Islet precursor cell (in vitro differentiated cells): ENCODE results near the gene STAB2.

Experiments
- DNase-seq: peaks from one replicate; pipeline ENCODE4 v3.0.0-alpha.2; 2018

The STAB2 gene

GRCh38 chr12:103783744-103784664 lies 196.9 kb downstream of the STAB2 start:
- no peak for DNase-seq

- no peak for DNase-seq
Measured at GRCh38 chr12:103785243-103786031, 198.4 kb downstream of the STAB2 start.

- DNase-seq, result no peak
Measured at GRCh38 chr12:103786201-103786600, 199.1 kb downstream of the STAB2 start.

GRCh38 chr12:103791350-103791920 lies 204.4 kb downstream of the STAB2 start:
- peak; percentile 62 for DNase-seq

GRCh38 chr12:103793046-103793445 lies 206.0 kb downstream of the STAB2 start:
- DNase-seq, result no peak

GRCh38 chr12:103793512-103794045 lies 206.5 kb downstream of the STAB2 start:
- DNase-seq, result no peak

- DNase-seq, result peak; percentile 71
Measured at GRCh38 chr12:103794309-103795213, 207.5 kb downstream of the STAB2 start.

GRCh38 chr12:103798586-103798985 lies 211.5 kb downstream of the STAB2 start:
- DNase-seq, result peak; percentile 45

GRCh38 chr12:103799504-103799856 lies 212.4 kb downstream of the STAB2 start:
- DNase-seq, result peak; percentile 30

GRCh38 chr12:103799857-103800771 lies 213.0 kb downstream of the STAB2 start:
- no peak for DNase-seq

- peak; percentile 98 for DNase-seq
Measured at GRCh38 chr12:103801709-103802585, 214.9 kb downstream of the STAB2 start.

GRCh38 chr12:103802586-103802886 lies 215.5 kb downstream of the STAB2 start:
- DNase-seq, result no peak

DNA sequence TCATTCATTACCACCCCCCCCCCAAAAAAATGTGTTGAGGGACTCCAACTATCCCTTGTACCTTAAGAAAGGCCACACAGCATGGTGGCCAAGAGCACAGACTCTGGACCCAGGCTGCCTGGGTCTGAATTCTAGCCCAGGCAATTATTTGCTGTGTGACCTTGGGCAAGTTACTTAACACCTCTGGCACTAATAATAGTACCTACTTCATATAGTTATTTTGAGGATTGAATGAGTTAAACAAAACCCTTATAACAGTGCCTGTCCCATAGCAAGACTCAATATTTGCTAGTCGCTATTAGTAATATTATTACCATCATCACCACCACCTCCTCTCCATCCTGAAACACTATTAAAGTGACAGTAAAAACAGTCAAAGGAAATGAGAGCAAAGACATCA lies 216.8 kb downstream of the STAB2 start:
- no peak for DNase-seq

DNA sequence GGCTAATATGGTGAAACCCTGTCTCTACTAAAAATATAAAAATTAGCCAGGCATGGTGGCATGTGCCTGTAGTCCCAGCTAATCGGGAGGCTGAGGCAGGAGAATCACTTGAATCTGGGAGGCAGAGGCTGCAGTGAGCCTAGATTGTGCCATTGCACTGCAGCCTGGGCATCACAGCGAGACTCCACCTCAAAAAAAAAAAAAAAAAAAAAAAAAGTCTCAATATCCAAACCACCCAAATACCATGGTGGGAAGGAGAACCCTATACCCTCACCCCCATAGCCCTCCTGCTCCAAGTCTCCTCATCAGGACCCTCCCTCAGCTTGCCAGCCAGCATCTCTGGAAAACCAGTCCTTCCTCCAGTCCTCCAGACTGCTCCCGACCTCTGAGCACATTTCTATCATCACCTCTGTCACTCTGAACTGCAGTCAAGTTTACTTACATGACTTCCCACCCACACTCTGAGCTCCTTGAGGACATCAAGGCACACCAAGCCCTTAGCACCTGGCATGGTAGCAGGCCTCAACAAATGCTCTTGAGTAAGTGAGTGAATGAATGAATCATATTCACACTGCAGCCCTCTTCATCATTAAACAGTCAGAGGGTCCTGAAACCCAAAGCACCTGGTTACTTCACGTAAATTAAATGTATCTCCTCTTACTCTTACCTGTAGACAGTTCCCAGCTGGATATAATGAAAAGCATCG lies 218.7 kb downstream of the STAB2 start:
- DNase-seq, result no peak

DNA sequence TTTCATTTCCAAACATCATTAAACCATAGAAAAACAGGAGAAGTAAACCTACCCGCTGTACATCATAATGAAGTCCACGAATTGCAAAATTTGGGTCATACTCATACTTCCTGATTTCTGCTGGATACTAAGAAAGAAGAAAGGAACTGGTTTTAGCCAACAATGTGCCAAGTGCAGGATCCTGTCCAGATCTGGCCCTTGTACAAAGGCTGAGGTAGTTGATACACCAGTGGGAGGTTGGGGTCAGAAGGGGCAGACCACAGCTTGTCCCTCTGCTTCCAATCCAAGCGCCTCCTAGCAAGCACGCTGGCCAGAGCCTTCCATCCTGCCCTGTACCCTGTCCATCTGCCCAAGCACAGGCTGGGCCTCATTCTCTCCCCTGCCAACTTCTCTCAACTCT lies 219.7 kb downstream of the STAB2 start:
- no peak for DNase-seq

GRCh38 chr12:103807561-103808238 lies 220.6 kb downstream of the STAB2 start:
- no peak for DNase-seq

DNA sequence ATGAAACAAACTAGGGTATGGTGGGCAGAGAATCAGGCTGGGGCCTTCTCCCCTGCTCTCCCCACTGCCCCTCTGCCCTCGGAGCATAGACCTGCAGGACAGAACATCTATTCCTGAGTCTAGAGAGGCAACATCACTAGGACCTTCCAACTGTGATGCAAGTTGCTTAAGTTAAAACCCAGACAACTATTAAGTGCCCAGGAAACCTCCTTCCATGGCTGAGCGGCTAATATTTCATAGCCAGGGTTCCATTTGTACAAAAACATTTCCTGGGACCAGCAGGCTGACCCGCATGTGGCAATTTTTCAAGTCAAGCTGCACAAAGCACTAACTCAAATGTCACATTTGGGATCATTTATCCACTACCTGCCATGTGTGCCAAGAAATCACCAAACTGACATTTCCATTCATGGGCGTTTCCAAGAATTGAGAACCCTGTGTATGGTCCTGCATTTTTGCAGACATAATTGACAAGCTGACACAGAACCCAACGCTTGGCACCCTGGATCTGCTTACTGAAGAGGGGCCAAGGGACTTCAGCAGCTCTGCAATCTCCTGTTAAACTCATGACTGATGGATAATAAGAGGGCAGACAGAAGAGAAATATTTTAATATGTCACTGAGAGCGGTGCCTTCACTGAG lies 221.3 kb downstream of the STAB2 start:
- no peak for DNase-seq

- no peak for DNase-seq
Measured at GRCh38 chr12:103809154-103809553, 222.1 kb downstream of the STAB2 start.
